ENCODE data around the gene CFI.

Gene CFI

GRCh38 chr4:109760682-109761081 is 41.1 kb downstream of the CFI start:
- TF ChIP-seq CTCF (IDR thresholded peaks at IDR 0.05; ENCODE audit: borderline replicate concordance, insufficient read depth, low read depth, low read length) = no peak

DNA sequence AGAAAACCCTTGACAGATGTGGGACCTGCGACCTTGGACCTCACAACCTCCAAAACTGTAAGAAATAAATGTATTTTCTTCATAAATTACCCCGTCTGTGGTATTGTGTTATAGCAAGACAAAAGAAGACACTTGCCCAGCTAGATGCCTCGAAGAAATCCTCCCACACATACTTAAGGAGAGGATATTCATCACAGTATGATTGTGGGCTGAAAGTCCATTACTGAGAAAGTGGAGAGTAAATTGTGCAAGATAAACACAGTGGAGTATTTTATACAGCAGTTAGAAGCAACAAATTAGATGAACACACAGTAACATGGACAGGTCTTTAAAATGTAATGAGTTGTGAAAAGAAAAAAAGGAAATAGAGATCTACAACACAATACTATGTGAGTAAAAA is 46.1 kb downstream of the CFI start:
- TF ChIP-seq CTCF (IDR thresholded peaks at IDR 0.05; ENCODE audit: borderline replicate concordance, insufficient read depth, low read depth, low read length) = no peak
- no peak overlapping the region for H3K4me3 ChIP-seq (ENCODE audit: low read depth, low read length)

More at GRCh38 chr4:109760682-109761081, 41.1 kb downstream of the CFI start:
- no peak overlapping the region for H3K4me3 ChIP-seq (ENCODE audit: low read depth, low read length)

DNA sequence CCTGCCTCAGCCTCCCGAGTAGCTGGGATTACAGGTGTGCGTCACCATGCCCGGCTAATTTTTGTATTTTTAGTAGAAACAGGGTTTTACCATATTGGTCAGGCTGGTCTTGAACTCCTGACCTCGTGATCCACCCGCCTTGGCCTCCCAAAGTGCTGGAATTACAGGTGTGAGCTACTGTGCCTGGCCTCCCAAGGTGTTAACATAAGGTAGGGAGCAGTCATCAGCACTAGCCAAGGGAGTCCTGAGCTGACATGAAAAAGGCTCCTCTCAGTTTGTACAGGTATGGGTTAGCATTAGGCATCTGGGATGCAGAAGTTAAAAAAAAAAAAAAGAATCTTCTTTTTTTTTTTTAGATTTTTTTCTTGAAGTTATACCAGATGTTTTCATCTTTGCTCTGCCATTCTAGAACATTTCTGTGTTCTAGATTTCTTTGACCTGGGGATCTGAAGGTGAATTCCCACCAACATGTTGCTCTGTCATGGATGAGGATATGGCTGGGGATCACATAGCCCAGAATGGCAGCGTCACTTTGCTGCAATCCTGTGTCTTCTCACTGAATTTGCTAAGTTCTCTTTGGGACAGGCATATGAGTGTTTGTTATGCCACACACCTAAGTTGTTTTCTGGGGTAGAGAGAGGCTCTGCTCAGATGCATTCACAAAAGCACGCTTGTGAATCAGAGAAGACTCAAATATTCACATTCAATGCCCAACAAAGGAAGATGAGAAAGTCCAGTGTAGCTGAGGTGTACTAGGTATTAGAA is 47.5 kb downstream of the CFI start:
- TF ChIP-seq CTCF (IDR thresholded peaks at IDR 0.05; ENCODE audit: borderline replicate concordance, insufficient read depth, low read depth, low read length) = no peak
- no peak overlapping the region for H3K4me3 ChIP-seq (ENCODE audit: low read depth, low read length)

GRCh38 chr4:109752525-109752924 is 49.3 kb downstream of the CFI start:
- H3K4me3 ChIP-seq (ENCODE audit: low read depth, low read length) = no peak overlapping the region
- TF ChIP-seq CTCF (IDR thresholded peaks at IDR 0.05; ENCODE audit: borderline replicate concordance, insufficient read depth, low read depth, low read length) = no peak

DNA sequence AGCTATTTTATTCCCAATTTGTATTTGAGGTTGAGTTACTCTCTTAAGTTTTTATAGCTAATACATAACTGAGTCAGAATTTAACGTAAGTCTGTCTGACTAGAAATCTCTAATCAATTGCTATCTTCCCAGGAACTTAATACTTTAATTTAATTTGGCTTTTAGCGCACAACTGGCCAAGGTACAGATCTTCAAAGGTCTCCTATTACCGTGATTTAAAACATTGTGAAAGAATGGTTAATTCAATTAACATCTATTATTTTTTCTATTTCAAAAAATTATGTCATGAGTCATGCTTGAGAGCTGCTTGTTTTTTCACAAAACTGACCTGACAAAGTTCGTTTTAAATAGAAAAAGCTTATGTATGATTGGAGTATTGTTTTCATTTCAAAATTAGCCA is 49.9 kb downstream of the CFI start:
- TF ChIP-seq CTCF (IDR thresholded peaks at IDR 0.05; ENCODE audit: borderline replicate concordance, insufficient read depth, low read depth, low read length) = no peak
- H3K4me3 ChIP-seq (ENCODE audit: low read depth, low read length) = no peak overlapping the region

DNA sequence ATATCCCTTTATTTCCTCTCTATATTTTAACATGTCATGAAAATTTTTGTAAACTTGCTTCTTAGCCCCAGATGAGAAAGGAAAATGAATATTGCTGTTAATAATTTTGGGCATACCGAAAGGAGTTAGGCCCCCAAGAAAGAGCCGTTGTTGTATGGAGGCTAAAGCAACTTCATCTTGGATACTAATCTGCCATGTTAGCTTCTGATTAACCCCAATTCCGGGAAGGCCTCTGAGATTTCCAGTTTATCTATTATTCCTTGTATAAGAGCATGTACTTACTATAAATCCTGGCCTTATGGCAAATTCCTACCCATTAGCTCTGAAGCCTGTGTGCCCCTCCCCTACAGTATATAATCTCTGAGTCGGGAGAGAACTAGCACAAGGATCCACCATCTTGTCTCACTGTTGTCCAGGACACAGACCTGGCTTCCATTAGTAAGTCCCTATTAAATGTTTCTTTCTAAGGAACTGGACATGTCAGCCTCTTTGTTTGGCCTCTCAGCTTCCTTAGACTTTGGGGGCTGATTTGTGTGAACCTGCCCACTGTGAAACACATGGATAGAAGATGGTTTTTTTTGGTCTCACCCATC is 51.1 kb downstream of the CFI start:
- no peak for TF ChIP-seq CTCF (IDR thresholded peaks at IDR 0.05; ENCODE audit: borderline replicate concordance, insufficient read depth, low read depth, low read length)
- H3K4me3 ChIP-seq (ENCODE audit: low read depth, low read length) = no peak overlapping the region
